Urinary bladder (tissue), 4 donors: ENCODE data around the gene DUSP28. TPM values are rescaled to one million over a fixed set of nuclear protein-coding genes. Genes with fewer than 3 reads are reported as not detected.
A peak's percentile ranks its signal among the peaks of the same experiment; 100 is the strongest.
"Not testable (repeated sequence)": the region's sequence is repeated elsewhere in the genome, so short reads cannot be mapped to it uniquely, and the experiment has no call there.

ENCODE experiments used
- DNase-seq: peaks from one replicate; pipeline ENCODE4 v3.0.0-alpha.2; 2015; ENCODE audit errors: extremely low spot score
- H3K27ac ChIP-seq: one replicate; pipeline ENCODE4 v1.5.1; 2013; ENCODE audit warnings: low read depth, mild to moderate bottlenecking, moderate library complexity
- H3K36me3 ChIP-seq: one replicate; pipeline ENCODE4 v1.6.1; 2013; ENCODE audit warnings: mild to moderate bottlenecking, moderate library complexity; ENCODE audit not compliant: insufficient read depth
- H3K4me1 ChIP-seq: one replicate; pipeline ENCODE4 v1.6.1; 2013; ENCODE audit warnings: mild to moderate bottlenecking, moderate library complexity; ENCODE audit not compliant: insufficient read depth
- H3K4me3 ChIP-seq: one replicate; pipeline ENCODE4 v1.5.1; 2013; ENCODE audit warnings: low read depth, low read length
- WGBS: extraction: QIAGEN DNeasy Blood & Tissue Kit; methylation state at CpG from one replicate; pipeline ENCODE4 v1.1.7; 2013; 5-methylcytosine and 5-hydroxymethylcytosine counted together
- polyA plus RNA-seq: library from polyadenylated mRNA; stranded (reverse); fragments of 200-250 nt; gene quantifications from one replicate; pipeline ENCODE4 v1.2.3, GENCODE V29; 2013
- total RNA-seq: library from RNA; depleted of rRNA; stranded (reverse); fragments of >200 nt; gene quantifications from one replicate; pipeline ENCODE4 v1.2.3, GENCODE V29; 2014
- donor health status: healthy with polysubstance abuse.
- donor health status: healthy.

Gene DUSP28
- total and polyA plus RNA-seq, 2 donors = 2.8 to 5.8 TPM

DNA sequence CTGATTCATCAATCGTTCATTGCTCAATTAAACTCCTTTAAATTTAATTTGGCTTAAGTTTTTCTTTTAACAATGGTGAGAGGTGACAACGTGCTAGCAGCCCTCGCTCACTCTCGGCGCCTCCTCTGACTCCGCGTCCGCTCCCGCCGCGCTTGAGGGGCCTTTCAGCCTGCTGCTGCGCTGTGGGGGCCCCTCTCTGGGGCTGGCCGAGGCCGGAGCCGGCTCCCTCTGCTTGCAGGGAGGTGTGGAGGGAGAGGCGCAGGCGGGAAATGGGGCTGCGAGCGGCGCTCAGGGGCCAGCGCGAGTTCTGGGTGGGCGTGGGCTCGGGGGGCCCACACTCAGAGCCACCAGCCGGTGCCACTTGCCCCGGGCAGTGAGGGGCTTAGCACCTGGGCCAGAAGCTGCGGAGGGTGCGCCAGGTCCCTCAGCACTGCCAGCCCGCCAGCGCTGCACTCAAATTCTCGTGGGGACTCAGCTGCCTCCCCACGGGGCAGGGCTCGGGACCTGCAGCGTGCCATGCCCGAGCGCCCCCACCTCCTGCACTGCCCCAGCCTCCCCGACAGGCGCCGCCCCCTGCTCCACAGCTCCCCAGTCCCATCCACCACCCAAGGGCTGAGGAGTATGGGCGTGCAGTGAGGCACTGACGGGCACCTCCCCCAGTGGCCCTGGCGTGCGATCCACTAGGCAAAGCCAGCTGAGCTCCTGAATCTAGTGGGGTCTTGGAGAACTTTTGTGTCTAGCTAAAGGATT, 22.0 kb upstream of the DUSP28 start:
- H3K4me3 ChIP-seq = no peak overlapping the region
- 96% methylated on average over 43 of the region's 43 CpGs for WGBS
- H3K4me1 ChIP-seq = no peaks in the 10 kb centered on the region
- no peaks in the 10 kb centered on the region for H3K36me3 ChIP-seq
- no peak overlapping the region for H3K27ac ChIP-seq
- DNase-seq = no peak

DNA sequence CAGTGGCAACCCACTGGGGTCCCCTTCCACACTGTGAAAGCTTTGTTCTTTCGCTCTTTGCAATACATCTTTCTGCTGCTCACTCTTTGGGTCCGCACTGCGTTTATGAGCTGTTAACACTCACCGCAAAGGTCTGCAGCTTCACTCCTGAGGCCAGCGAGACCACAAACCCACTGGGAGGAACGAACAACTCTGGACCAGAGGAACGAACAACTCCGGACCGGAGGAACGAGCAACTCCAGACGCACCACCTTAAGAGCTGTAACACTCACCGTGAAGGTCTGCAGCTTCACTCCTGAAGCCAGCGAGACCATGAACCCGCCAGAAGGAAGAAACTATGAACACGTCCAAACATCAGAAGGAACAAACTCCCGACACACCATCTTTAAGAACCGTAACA, 21.1 kb upstream of the DUSP28 start:
- H3K4me1 ChIP-seq, H3K27ac ChIP-seq, DNase-seq, H3K36me3 ChIP-seq, H3K4me3 ChIP-seq: not testable (repeated sequence)
- WGBS = 97% methylated on average over 17 of the region's 17 CpGs

DNA sequence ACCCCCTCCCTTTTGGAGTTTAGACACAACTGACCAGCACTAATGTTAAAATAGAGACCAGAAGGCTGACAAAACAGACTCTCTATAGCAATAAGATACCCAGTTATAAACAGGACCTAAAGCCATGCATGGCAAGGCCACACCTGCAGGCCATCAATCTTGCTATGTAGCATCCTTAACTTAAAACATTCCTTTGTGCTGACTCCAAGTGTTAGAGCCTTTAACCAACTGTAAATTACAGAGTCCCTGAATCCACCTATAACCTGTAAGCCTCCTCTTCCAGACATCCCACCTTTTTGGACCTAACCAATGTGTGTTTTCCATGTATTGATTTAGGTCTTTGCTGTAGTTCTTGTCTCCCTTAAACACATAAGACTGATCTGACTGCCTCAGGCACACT, 20.3 kb upstream of the DUSP28 start:
- Histone ChIP-seq H3K36me3 (no peaks in the 10 kb centered on the region), H3K27ac (no peak overlapping the region), H3K4me3 (no peak overlapping the region), H3K4me1 (no peaks in the 10 kb centered on the region)
- DNase-seq = no peak

DNA sequence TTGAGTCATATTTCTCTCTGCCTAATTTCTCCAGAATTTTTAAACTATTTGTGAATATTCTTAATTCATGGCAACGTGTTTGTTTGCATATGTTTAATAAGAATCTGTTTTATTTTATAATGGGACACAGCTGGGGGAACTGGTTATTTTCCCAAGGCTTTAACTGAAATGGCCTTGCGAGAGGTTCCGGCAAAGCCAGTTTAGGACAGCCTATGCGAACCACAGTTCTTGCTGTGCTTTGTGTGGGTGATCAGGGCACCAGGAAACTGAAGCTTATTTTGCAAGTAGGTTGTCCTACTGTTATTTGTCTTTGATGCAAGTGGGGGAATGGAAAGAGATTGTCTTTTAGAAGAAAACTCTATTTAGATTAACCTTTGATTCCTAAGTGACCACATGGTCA, 8.9 kb upstream of the DUSP28 start:
- Histone ChIP-seq H3K4me3 (no peak overlapping the region), H3K4me1 (no peaks in the 10 kb centered on the region), H3K36me3 (no peaks in the 10 kb centered on the region), H3K27ac (no peak overlapping the region)
- DNase-seq = no peak
- WGBS = 94% methylated on average over 4 of the region's 4 CpGs

DNA sequence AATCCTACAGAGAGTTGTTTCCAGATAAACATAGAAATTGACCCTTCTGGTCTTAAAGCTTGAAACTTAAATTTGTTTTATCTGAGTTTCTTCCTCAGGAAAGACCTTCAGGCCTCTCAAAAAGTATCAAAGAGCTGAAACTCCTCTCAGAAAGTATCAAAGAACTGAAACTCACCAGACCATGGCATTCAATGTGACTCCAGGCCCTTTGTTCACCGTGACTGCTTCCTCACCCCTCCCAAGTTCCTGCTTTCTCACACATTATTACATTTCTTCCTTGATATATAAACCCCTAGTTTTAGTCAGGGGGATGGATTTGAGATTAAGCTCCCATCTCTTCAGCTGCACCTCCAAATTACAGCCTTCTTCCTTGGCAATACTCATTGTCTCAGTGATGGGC, 8.3 kb upstream of the DUSP28 start:
- Histone ChIP-seq H3K4me3 (no peak overlapping the region), H3K27ac (no peak overlapping the region), H3K36me3 (no peaks in the 10 kb centered on the region), H3K4me1 (no peaks in the 10 kb centered on the region)
- 37% methylated on average over 1 of the region's 1 CpG for WGBS
- DNase-seq = no peak

DNA sequence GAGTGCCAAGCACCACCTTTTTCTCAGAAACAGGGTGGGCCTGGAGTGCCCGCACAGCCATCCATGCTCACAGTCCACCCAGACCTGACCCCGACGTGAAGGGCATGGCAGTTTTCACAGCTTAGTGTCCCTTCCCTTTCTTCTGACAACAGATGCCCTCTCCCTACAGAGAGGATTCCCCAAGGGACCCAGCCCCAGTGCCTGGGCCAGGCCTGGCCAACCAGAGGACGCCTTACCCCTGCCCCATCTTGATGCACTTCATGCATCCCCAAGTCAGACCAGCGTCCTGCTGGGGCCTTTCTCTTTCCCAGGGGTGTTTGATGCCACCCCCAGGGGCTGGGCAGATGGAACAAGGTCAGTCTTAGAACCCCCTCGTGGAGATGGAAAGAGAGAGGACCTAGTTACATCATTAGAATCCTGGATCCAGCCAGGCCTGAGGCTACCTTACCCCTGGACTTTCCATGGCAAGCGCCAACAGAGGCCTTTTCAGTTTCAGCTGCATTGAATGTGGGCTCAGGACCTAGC, 6.1 kb upstream of the DUSP28 start:
- WGBS = 92% methylated on average over 7 of the region's 7 CpGs
- Histone ChIP-seq H3K4me3 (no peak overlapping the region), H3K27ac (no peak overlapping the region), H3K4me1 (no peaks in the 10 kb centered on the region), H3K36me3 (no peaks in the 10 kb centered on the region)
- DNase-seq = no peak

DNA sequence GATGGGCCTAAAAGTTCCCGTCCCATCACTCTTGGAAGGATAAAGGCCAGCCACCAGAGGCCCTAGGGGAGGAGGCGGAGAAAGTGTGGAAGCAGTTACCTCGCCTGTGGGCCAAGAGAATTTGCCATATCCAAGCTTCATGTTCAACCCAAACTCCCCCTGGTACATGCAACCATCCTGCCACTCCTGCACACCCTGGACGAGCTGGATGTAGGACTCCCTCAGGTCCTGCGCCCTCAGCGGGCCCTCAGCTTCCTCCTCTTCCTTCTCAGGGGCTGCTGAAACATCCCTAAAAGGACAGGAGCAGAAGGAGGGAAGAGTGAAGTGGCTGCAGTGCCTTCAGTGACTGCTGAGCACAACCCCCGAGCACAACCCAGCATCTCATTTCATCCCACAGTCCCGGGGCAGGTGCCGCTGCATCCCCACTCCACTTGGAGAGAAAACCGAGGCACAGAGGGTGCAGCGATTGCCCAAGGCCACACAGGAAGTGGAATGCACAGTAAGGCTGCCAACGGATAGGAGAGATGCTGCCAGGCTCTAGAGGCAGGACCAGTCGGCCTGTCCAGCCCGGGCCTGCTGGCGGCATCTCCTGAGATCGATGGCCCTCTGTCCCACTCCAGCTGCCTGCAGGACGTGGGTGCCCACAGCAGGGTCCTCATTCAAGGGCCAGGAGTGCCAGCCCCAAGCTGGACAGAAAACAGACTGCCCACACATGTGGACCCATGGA, 5.2 kb upstream of the DUSP28 start:
- 94% methylated on average over 17 of the region's 17 CpGs for WGBS
- H3K27ac ChIP-seq = no peak overlapping the region
- DNase-seq = no peak

DNA sequence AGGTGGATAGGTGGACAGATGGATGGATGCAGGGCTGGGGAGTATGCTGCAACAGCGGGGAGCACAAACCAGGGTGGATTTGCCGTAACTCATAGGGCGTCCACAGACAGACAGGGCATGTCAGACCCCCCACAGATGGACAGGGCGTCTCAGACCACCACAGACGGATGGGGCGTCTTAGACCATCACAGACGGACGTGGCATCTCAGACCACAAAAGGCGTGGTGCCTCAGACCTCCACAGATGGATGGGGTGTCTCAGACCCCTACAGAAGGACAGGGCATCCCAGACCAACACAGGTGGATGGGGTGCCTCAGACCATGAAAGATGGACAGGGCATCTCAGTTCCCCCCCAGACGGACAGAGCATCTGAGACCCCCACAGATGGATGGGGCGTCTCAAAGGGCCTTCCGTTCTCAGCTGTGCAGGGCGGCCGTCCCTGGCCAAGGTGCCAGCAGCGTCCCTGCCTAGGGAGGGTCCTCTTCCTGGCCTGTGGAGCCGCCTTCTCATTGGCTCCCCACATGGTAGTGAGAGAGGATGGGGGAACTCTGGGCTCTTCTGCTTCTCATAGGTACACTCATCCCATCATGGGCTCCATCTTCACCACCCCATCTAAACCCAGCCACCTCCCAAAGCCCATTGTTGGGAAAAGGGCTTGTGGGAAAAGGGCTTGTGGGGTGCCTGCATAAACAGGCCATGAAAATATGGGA, 4.5 kb upstream of the DUSP28 start:
- H3K27ac ChIP-seq = no peak overlapping the region
- no peaks in the 10 kb centered on the region for H3K36me3 ChIP-seq
- WGBS = 95% methylated on average over 16 of the region's 16 CpGs
- no peak for DNase-seq
- H3K4me1 ChIP-seq = no peaks in the 10 kb centered on the region
- H3K4me3 ChIP-seq = no peak overlapping the region

More for the DNA sequence above, 5.2 kb upstream of the DUSP28 start:
- Histone ChIP-seq H3K4me1 (no peaks in the 10 kb centered on the region), H3K36me3 (no peaks in the 10 kb centered on the region), H3K4me3 (no peak overlapping the region)

DNA sequence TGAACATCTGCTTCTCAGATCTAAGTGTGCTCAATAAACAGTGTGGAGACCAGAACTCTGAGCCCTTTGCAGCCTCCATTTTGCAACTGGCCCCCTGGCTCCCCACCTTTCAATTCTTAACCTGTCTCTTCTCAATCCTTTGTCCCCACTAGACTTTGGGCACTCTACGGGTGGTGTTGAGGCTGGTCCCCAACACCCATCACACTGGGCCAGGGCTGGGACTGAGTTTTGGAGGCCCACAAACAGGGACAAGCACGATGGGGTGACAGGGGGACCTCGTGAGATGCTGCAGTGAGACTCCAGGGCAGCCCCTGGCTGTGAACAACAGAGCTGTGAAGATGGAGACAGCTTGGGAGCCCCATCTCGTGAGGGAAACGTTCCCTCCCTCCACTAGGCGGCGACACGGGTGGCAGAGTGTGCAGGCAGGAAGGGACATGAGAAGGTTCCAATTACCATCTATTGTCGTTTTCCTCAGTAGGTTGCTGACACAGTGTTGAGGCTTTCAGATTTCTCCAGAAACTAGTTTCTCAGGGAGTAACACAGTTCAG, 3.5 kb upstream of the DUSP28 start:
- DNase-seq = no peak
- no peaks in the 10 kb centered on the region for H3K36me3 ChIP-seq

DNA sequence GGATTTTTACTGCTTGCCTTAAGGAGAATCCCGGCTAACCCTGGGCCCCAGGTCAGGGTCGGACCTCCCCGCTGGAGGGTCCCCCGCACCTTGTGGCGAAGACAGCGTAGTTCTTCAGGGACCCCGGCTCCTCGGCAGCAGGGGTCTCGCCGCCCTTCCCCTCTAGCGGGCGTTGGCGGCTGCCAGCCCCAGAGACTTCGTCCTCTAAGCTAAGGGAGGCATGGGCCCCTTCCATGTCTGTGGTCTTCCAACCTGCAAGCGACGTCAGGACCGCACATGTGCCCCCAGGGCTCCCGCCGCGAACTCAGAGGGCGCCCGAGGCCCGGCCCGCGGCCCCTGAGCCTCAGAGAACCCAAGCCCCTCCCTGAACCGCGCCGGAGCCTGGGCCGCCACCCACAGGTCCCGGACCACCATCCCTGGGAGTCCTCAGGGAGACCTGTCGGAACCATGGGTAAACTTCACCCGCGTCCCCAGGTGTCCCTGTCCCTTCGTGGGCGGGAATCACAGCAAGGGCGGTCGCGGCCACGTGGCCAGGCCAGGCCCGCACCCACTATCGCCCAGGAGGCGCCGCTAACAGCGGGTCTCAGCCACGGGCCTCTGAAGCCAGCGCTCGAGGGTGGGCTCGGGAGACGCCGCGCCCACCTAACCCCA, 2.9 kb upstream of the DUSP28 start:
- H3K4me1 ChIP-seq = no peaks in the 10 kb centered on the region
- no peak overlapping the region for H3K27ac ChIP-seq
- no peaks in the 10 kb centered on the region for H3K36me3 ChIP-seq
- peak overlapping the region; percentile 45 for H3K4me3 ChIP-seq
- no peak for DNase-seq
- 24% methylated on average over 51 of the region's 51 CpGs for WGBS

More for the DNA sequence above, 3.5 kb upstream of the DUSP28 start:
- no peak overlapping the region for H3K27ac ChIP-seq
- H3K4me3 ChIP-seq = no peak overlapping the region
- no peaks in the 10 kb centered on the region for H3K4me1 ChIP-seq
- WGBS = 60% methylated on average over 9 of the region's 9 CpGs

DNA sequence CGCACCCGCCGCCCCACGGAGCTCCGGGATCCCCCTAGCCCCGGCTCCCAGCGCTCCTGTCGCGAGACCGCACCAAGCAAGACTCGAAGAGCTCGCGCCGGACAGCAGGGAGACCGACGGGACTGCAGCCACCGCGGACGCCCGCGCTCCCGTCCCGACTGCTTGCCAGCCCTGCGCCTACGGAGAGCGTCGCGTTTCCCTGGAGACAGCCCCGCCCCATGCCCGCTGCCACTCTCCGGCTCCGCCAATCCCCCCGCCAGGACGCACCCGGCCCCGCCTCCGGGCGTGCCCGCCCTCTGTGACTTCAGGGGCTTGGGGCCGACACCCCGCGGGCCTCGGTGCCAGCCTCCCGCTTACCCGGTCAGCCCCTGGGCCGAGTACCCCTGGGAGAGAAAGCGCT, 2.3 kb upstream of the DUSP28 start, which contains the start of gene ANKMY1:
Gene ANKMY1, minus strand, starts transcription at position 181 of the 400 bp plus-strand sequence. CDS start 653 bp downstream, outside the sequence.
- H3K36me3 ChIP-seq = no peaks in the 10 kb centered on the region
- WGBS = 2% methylated on average over 47 of the region's 47 CpGs
- no peaks in the 10 kb centered on the region for H3K4me1 ChIP-seq
- H3K4me3 ChIP-seq = peak within 1 kb of the TSS; percentile 45
- no peak within 1 kb of the TSS for H3K27ac ChIP-seq
- DNase-seq = no peak

DNA sequence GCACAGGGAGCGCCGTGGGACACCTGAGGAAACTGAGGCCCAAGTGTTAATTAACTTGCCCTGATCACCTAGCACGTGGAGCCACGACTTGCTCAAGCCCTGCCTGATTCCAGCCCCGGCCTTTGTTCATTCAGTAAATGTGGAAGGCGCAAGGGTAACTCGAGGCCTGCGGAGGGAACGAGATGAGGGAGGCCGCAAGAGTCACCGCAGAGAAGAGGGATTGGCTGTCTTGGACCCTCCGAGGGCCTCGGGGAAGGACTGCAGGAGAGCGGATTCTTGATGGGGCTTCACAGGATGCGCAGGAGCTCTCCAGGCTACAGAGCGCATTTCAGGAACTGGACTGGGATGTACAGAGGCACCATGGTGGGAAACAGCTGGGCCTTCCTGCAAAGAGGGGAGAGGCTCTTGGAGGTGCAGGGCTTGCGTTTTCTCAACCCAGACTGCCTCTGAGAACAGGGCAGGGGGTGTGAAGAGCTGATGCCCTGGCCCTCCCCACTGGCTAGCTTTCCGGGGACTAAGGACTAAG, 1.9 kb upstream of the DUSP28 start:
- WGBS = 77% methylated on average over 18 of the region's 18 CpGs
- Histone ChIP-seq H3K4me3 (no peak overlapping the region), H3K27ac (no peak overlapping the region), H3K4me1 (no peaks in the 10 kb centered on the region), H3K36me3 (no peaks in the 10 kb centered on the region)
- no peak for DNase-seq

DNA sequence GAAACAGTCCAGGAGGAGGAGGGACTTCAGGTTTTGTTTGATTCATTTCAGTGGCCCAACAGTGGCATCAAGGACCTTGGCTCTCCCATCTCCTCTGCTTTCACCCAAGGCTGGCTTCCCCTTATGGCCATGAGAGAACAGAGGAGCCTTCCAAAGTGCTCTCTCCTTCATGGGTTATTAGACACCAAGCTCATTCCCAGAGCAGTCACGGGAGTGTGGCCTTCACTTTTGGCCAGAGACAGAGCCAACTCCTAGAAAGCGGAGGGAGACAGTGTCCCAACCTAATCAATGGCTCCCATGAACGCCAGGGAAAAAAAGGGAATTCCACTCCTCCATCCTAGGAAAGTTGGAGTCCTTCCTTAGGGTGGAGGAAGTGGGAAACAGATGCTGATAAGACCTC, 871 bp upstream of the DUSP28 start:
- 88% methylated on average over 3 of the region's 3 CpGs for WGBS
- no peaks in the 10 kb centered on the region for H3K4me1 ChIP-seq
- no peak overlapping the region for H3K27ac ChIP-seq
- H3K4me3 ChIP-seq = no peak overlapping the region
- no peak for DNase-seq
- H3K36me3 ChIP-seq = no peaks in the 10 kb centered on the region
